Ovary (tissue), 9 donors: ENCODE results near the gene LY6G6D. TPM values are rescaled to one million over a fixed set of nuclear protein-coding genes. Genes with fewer than 3 reads are reported as not detected.

Source experiments
- DNase-seq, 5 donors: peaks; one replicate each; pipeline ENCODE4 v3.0.0-alpha.2; 2019 to 2020
- H3K27ac ChIP-seq, 2 donors: fragments of 200-600 bp; one replicate each; pipeline versions ENCODE4 v1.5.1 to v1.8.0; 2019 to 2022
- H3K27me3 ChIP-seq: fragments of 200-600 bp; one replicate; pipeline ENCODE4 v1.8.0; 2022
- H3K36me3 ChIP-seq: fragments of 200-600 bp; sonication (generic); one replicate; pipeline ENCODE4 v1.5.1; 2019
- H3K4me1 ChIP-seq: one replicate; pipeline ENCODE4 v1.8.1; 2013; ENCODE audit warnings: mild to moderate bottlenecking, moderate library complexity; ENCODE audit not compliant: insufficient read depth
- H3K4me3 ChIP-seq: fragments of 200-600 bp; sonication (generic); one replicate; pipeline ENCODE4 v1.5.1; 2017
- H3K9me3 ChIP-seq, 2 donors: fragments of 200-600 bp in 1 of 2; sonication (generic) in 1 of 2; one replicate each; pipeline versions ENCODE4 v1.5.1 to v1.8.1; 2013 to 2019; ENCODE audit warnings: mild to moderate bottlenecking in 1 of 2, moderate library complexity in 1 of 2
- EP300 ChIP-seq: sonication (generic); formaldehyde crosslinking; IDR thresholded peaks from one replicate; pipeline ENCODE4 v1.6.1; 2017; ENCODE audit warnings: antibody characterized with exemption
- POLR2A ChIP-seq: fragments of 450-650 bp; IDR thresholded peaks from one replicate; pipeline ENCODE4 v1.6.1; 2017; ENCODE audit warnings: antibody characterized with exemption, mild to moderate bottlenecking, moderate library complexity
- WGBS, 3 donors: extraction: QIAGEN DNeasy Blood & Tissue Kit in 1 of 3; methylation state at CpG; one replicate each; pipeline versions ENCODE4 v1.1.5 to v1.1.7; 2013 to 2017; 5-methylcytosine and 5-hydroxymethylcytosine counted together
- intact Hi-C, 4 donors: fragments of 100-400 bp; cut with DNase I; formaldehyde crosslinking; loops; one replicate each; pipeline versions ENCODE4 v1.11.0 to v1.15.1; 2022 to 2023
- polyA plus RNA-seq, 2 donors: library from polyadenylated mRNA; stranded (reverse); fragments of 200-250 nt in 1 of 2; fragments of 350-450 nt in 1 of 2; fragmentation: Illumina TruSeq in 1 of 2; extraction: RNeasy Lipid Tissue Mini Kit (QIAGEN cat#74804) in 1 of 2; gene quantifications; one replicate each; pipeline ENCODE4 v1.2.3, GENCODE V29; 2013 to 2014
- total RNA-seq, 7 donors: library from RNA; depleted of rRNA in 2 of 7; stranded (reverse); fragments of >200 nt in 2 of 7; fragmentation: NEBNext Ultra II Directional in 3 of 7; extraction: Animal tissue kit (Norgen Biotek cat#: 25700) in 3 of 7; gene quantifications; one replicate each; pipeline versions ENCODE4 v1.1.0 to v1.2.4, GENCODE V29; 2016 to 2023
- TF ChIP-seq, protein P1 (sequence below), 3 donors: fragments of 450-650 bp in 2 of 3; fragments of 200-600 bp in 1 of 3; IDR thresholded peaks; one replicate each; pipeline versions ENCODE4 v1.5.1 to v1.8.0; 2016 to 2022; ENCODE audit warnings: antibody characterized with exemption in 3 of 3, mild to moderate bottlenecking in 1 of 3
- donor health status: DM: no; HTN: no; CAD: no; lungs with moderate emphysema.
- donor health status: DM: no; HTN: no; CAD: no.
- donor health status: Bipolar disorder and iron deficiency.
- donor health status: DM: yes; HTN: yes; CAD: no.
- donor health status: DM: no; HTN: no; CAD: no.
- donor health status: DM: yes; HTN: yes; CAD: no.

Gene LY6G6D
- total and polyA plus RNA-seq, 9 donors = not detected

DNA sequence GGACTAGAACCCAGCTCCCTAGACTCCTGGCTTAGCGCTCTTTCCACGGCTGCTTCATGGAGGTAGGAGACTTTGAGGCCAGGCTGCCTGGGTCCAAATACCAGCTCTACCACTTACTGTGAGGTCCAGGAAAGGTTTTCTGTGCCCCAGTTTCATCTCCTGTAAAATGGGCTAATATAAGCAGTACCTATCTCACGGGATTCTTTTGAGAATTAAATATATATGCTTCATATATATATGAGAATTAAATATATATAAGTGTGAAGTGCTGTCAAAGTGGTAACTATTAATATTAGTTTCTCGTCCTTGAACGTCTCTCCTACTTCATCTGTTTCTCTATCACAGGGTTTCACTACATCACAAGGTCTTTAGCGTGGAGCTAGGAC is 24.1 kb upstream of the LY6G6D start:
- Histone ChIP-seq H3K4me1 (no peaks in the 10 kb centered on the region), H3K27ac (no peak overlapping the region), H3K36me3 (no peaks in the 10 kb centered on the region), H3K4me3 (no peak overlapping the region), H3K27me3 (no peaks in the 10 kb centered on the region), H3K9me3 (no peaks in the 10 kb centered on the region)
- no peak for DNase-seq
- WGBS, 3 donors = 84 to 91% (median 86%) methylated on average over 6 of the region's 6 CpGs
- intact Hi-C loops = no loop called here
- TF ChIP-seq POLR2A (no peak), EP300 (no peak)
- TF ChIP-seq, protein P1, sequence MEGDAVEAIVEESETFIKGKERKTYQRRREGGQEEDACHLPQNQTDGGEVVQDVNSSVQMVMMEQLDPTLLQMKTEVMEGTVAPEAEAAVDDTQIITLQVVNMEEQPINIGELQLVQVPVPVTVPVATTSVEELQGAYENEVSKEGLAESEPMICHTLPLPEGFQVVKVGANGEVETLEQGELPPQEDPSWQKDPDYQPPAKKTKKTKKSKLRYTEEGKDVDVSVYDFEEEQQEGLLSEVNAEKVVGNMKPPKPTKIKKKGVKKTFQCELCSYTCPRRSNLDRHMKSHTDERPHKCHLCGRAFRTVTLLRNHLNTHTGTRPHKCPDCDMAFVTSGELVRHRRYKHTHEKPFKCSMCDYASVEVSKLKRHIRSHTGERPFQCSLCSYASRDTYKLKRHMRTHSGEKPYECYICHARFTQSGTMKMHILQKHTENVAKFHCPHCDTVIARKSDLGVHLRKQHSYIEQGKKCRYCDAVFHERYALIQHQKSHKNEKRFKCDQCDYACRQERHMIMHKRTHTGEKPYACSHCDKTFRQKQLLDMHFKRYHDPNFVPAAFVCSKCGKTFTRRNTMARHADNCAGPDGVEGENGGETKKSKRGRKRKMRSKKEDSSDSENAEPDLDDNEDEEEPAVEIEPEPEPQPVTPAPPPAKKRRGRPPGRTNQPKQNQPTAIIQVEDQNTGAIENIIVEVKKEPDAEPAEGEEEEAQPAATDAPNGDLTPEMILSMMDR (IDR thresholded peaks at IDR 0.05) = no peak

GRCh38 chr6:31691564-31692108 is 23.5 kb upstream of the LY6G6D start:
- 89 to 96% (median 92%) methylated on average over 12 of the region's 12 CpGs for WGBS, 3 donors
- Histone ChIP-seq H3K36me3 (no peaks in the 10 kb centered on the region), H3K4me1 (no peaks in the 10 kb centered on the region), H3K9me3 (no peaks in the 10 kb centered on the region), H3K27me3 (no peaks in the 10 kb centered on the region), H3K4me3 (no peak overlapping the region), H3K27ac (no peak overlapping the region)
- intact Hi-C loops = no loop called here
- TF ChIP-seq EP300 = no peak
- TF ChIP-seq POLR2A = no peak
- TF ChIP-seq, protein P1 (IDR thresholded peaks at IDR 0.05) = no peak
- no peak for DNase-seq

GRCh38 chr6:31692353-31692752 is 22.8 kb upstream of the LY6G6D start:
- H3K27ac ChIP-seq = no peak overlapping the region
- H3K9me3 ChIP-seq = no peaks in the 10 kb centered on the region
- intact Hi-C loops = no loop called here
- no peak for DNase-seq
- no peaks in the 10 kb centered on the region for H3K27me3 ChIP-seq
- TF ChIP-seq EP300 (no peak), POLR2A (no peak)
- TF ChIP-seq, protein P1 (IDR thresholded peaks at IDR 0.05) = no peak
- no peaks in the 10 kb centered on the region for H3K4me1 ChIP-seq
- WGBS, 3 donors = 82 to 86% (median 86%) methylated on average over 4 of the region's 4 CpGs
- H3K36me3 ChIP-seq = no peaks in the 10 kb centered on the region
- no peak overlapping the region for H3K4me3 ChIP-seq

- no peaks in the 10 kb centered on the region for H3K9me3 ChIP-seq
- no peak for DNase-seq
- no peaks in the 10 kb centered on the region for H3K36me3 ChIP-seq
- no peaks in the 10 kb centered on the region for H3K4me1 ChIP-seq
- H3K27ac ChIP-seq = no peak overlapping the region
- TF ChIP-seq, protein P1 (IDR thresholded peaks at IDR 0.05) = no peak
- TF ChIP-seq POLR2A (no peak), EP300 (no peak)
- no peaks in the 10 kb centered on the region for H3K27me3 ChIP-seq
- WGBS, 3 donors = 80 to 86% (median 83%) methylated on average over 9 of the region's 9 CpGs
- H3K4me3 ChIP-seq = no peak overlapping the region
- intact Hi-C loops = no loop called here
Measured at GRCh38 chr6:31692886-31693285, 22.3 kb upstream of the LY6G6D start.
